HepG2 (cell line): ENCODE data around the gene FECH. TPM values are rescaled to one million over a fixed set of nuclear protein-coding genes. Genes with fewer than 3 reads are reported as not detected.
A peak's percentile ranks its signal among the peaks of the same experiment; 100 is the strongest.

Source experiments
- CREB3 ChIP-seq: sonication (generic); formaldehyde crosslinking; IDR thresholded peaks from 2 replicates; pipeline ENCODE4 v1.5.0; 2020; ENCODE audit warnings: missing genetic modification reagents
- DNMT1 ChIP-seq: sonication (generic); formaldehyde crosslinking; IDR thresholded peaks from 2 replicates; pipeline ENCODE4 v1.5.1; 2020; ENCODE audit warnings: mild to moderate bottlenecking, missing genetic modification reagents
- GTF3A ChIP-seq: sonication (generic); formaldehyde crosslinking; conservative IDR thresholded peaks from 2 replicates; pipeline ENCODE4 v1.4.0; 2020; ENCODE audit warnings: mild to moderate bottlenecking, missing genetic modification reagents
- HBP1 ChIP-seq: IDR thresholded peaks from 2 replicates; pipeline ENCODE4 v1.6.1; 2016; ENCODE audit warnings: low read depth, control low read depth
- HIC2 ChIP-seq: sonication (generic); formaldehyde crosslinking; IDR thresholded peaks from 2 replicates; pipeline ENCODE4 v1.9.0; 2022; ENCODE audit warnings: low read depth, missing genetic modification reagents
- KAT8 ChIP-seq: IDR thresholded peaks from 2 replicates; pipeline ENCODE4 v1.6.1; 2016; ENCODE audit warnings: missing genetic modification reagents, missing compliant biosample characterization
- KDM4B ChIP-seq: sonication (generic); formaldehyde crosslinking; IDR thresholded peaks from 2 replicates; pipeline ENCODE4 v1.4.0; 2020; ENCODE audit warnings: missing genetic modification reagents
- MIER3 ChIP-seq: IDR thresholded peaks from 2 replicates; pipeline ENCODE4 v1.6.1; 2016; ENCODE audit warnings: missing compliant biosample characterization, borderline replicate concordance
- MIXL1 ChIP-seq: IDR thresholded peaks from 2 replicates; pipeline ENCODE4 v1.6.1; 2016
- NR3C1 ChIP-seq: sonication (generic); formaldehyde crosslinking; IDR thresholded peaks from 2 replicates; pipeline ENCODE4 v1.4.0; 2020; ENCODE audit warnings: missing genetic modification reagents
- PAX8 ChIP-seq: sonication (generic); formaldehyde crosslinking; IDR thresholded peaks from 2 replicates; pipeline ENCODE4 v1.8.0; 2022; ENCODE audit warnings: mild to moderate bottlenecking, missing genetic modification reagents, borderline replicate concordance
- PPARG ChIP-seq: conservative IDR thresholded peaks from 2 replicates; pipeline ENCODE4 v1.6.1; 2016; ENCODE audit warnings: missing biosample characterization, missing genetic modification reagents
- RBM22 ChIP-seq: fragments of 200-400 bp; formaldehyde crosslinking; optimal IDR thresholded peaks from 2 replicates; pipeline ENCODE3; 2017; ENCODE audit warnings: mild to moderate bottlenecking, low read length, moderate library complexity
- SMYD3 ChIP-seq: sonication (generic); formaldehyde crosslinking; IDR thresholded peaks from 2 replicates; pipeline ENCODE4 v1.8.1; 2023; ENCODE audit warnings: mild to moderate bottlenecking, missing genetic modification reagents
- SP5 ChIP-seq: IDR thresholded peaks from 2 replicates; pipeline ENCODE4 v1.6.1; 2016; ENCODE audit warnings: low read depth, borderline replicate concordance
- ZBTB20 ChIP-seq: sonication (generic); formaldehyde crosslinking; IDR thresholded peaks from 2 replicates; pipeline ENCODE4 v1.8.1; 2023; ENCODE audit warnings: missing genetic modification reagents, low read depth, mild to moderate bottlenecking, borderline replicate concordance
- ZKSCAN8 ChIP-seq: IDR thresholded peaks from 2 replicates; pipeline ENCODE4 v1.6.1; 2016; ENCODE audit warnings: borderline replicate concordance, missing genetic modification reagents, missing compliant biosample characterization
- ZNF136 ChIP-seq: sonication (generic); formaldehyde crosslinking; IDR thresholded peaks from 2 replicates; pipeline ENCODE4 v1.8.1; 2022; ENCODE audit warnings: low read depth, mild to moderate bottlenecking, moderate library complexity, missing genetic modification reagents
- ZNF160 ChIP-seq: sonication (generic); formaldehyde crosslinking; IDR thresholded peaks from 2 replicates; pipeline ENCODE4 v1.8.0; 2022; ENCODE audit warnings: mild to moderate bottlenecking, inconsistent platforms, missing genetic modification reagents
- ZNF230 ChIP-seq: sonication (generic); formaldehyde crosslinking; IDR thresholded peaks from 2 replicates; pipeline ENCODE4 v1.4.0; 2020; ENCODE audit warnings: mild to moderate bottlenecking, missing genetic modification reagents
- ZNF33B ChIP-seq: sonication (generic); formaldehyde crosslinking; IDR thresholded peaks from 2 replicates; pipeline ENCODE4 v1.5.1; 2020; ENCODE audit warnings: mild to moderate bottlenecking, missing genetic modification reagents
- ZNF432 ChIP-seq: sonication (generic); formaldehyde crosslinking; IDR thresholded peaks from 2 replicates; pipeline ENCODE4 v1.5.0; 2020; ENCODE audit warnings: missing genetic modification reagents, mild to moderate bottlenecking, borderline replicate concordance
- ZNF605 ChIP-seq: sonication (generic); formaldehyde crosslinking; IDR thresholded peaks from 2 replicates; pipeline ENCODE4 v1.8.0; 2022; ENCODE audit warnings: mild to moderate bottlenecking, missing genetic modification reagents
- ZNF703 ChIP-seq: sonication (generic); formaldehyde crosslinking; IDR thresholded peaks from 2 replicates; pipeline ENCODE4 v1.5.1; 2020; ENCODE audit warnings: missing genetic modification reagents, mild to moderate bottlenecking, moderate library complexity, borderline replicate concordance
- ZNF761 ChIP-seq: sonication (generic); formaldehyde crosslinking; conservative IDR thresholded peaks from 2 replicates; pipeline ENCODE4 v1.4.0; 2020; ENCODE audit warnings: mild to moderate bottlenecking, missing genetic modification reagents
- ZNF777 ChIP-seq: sonication (generic); formaldehyde crosslinking; IDR thresholded peaks from 2 replicates; pipeline ENCODE4 v1.4.0; 2020; ENCODE audit warnings: missing genetic modification reagents
- ZSCAN31 ChIP-seq: sonication (generic); formaldehyde crosslinking; IDR thresholded peaks from 2 replicates; pipeline ENCODE4 v1.5.0; 2020; ENCODE audit warnings: low read depth, mild to moderate bottlenecking, missing genetic modification reagents
- polyA plus RNA-seq, 8 experiments: library from polyadenylated mRNA; depleted of rRNA in 3 of 8; stranded (reverse) in 7 of 8; unstranded in 1 of 8; fragments of >200 nt; fragmentation: Illumina TruSeq in 4 of 8; extraction: Trizol in 4 of 8; gene quantifications; 2 replicates each; pipeline versions ENCODE4 v1.2.1 to v1.2.3, GENCODE V29; 2011 to 2016; ENCODE audit warnings: low read depth in 4 of 8, missing spikeins in 1 of 8, mixed read lengths in 1 of 8; ENCODE audit not compliant: insufficient read depth in 1 of 8
- total RNA-seq, 5 experiments: library from RNA; depleted of rRNA; stranded (reverse); fragments of >200 nt; fragmentation: Illumina TruSeq; extraction: Trizol; gene quantifications; 2 replicates each; pipeline ENCODE4 v1.2.3, GENCODE V29; 2016; ENCODE audit warnings: low read depth in 1 of 5
- TF ChIP-seq, protein P1 (sequence below): IDR thresholded peaks from 2 replicates; pipeline ENCODE4 v1.6.1; 2016; ENCODE audit warnings: mild to moderate bottlenecking, missing biosample characterization, missing genetic modification reagents

The FECH gene
- total and polyA plus RNA-seq, 2 of the 13 experiments (the other 11 are each of a cell fraction or from before 2014, with no cell fraction given): 14.7 to 21.9 TPM

DNA sequence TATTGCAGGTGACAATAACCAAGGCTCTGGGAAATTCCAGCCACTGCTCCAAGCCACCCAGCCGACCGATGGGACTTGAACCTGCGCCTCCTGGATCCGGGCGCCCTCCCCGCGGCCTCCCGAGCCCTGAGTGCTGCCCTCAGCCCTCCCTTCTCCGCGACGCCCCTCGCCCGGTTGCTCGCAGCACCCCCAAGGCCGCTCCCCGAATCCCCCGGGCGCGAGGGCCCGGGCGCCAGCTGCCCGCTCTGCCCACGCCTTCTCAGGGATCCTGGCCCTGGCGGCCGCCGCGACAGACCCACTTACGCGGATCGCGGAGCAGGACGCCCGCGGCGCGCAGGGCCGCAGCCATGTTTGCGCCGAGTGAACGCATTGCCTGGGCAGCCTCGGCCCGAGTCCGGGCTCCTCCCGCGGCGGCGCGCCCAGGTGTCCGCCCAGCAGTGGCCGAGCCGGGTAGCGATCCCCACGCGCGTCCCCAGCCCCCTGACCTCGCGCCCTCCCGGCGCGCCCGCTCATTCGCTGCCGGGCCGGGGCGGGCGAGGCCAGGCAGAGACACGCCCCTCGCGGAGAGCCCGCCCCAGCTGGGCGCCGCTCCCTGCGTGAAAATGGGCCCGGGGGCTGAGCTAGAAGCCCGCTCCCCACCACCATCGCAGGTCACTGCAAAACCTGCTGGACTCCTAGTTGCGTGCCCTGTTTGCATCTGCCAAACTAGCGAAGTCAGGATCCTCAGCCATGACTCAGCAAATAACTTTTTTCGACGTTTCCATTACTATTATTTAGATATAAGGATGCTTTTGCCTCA lies at the start of gene FECH (continued):
- TF ChIP-seq ZNF432 (CRISPR knock-in tag): no peak
- TF ChIP-seq SMYD3: no peak
- no peak for TF ChIP-seq ZNF703
- peak; percentile 52; the same call in 1 of the 2 replicates for TF ChIP-seq ZNF777 (CRISPR knock-in tag)
- TF ChIP-seq ZNF136 (CRISPR knock-in tag): no peak
- TF ChIP-seq ZKSCAN8 (CRISPR knock-in tag): no peak
- no peak; the same call in 1 of the 2 replicates for TF ChIP-seq MIER3 (CRISPR knock-in tag)
- 0 out of 2 replicates have a peak, but pooled peaks have one; percentile 67 for TF ChIP-seq ZNF33B (CRISPR knock-in tag)
- TF ChIP-seq ZNF230 (CRISPR knock-in tag): no peak
- TF ChIP-seq HBP1 (CRISPR knock-in tag): no peak
- TF ChIP-seq KDM4B: no peak
- no peak for TF ChIP-seq PPARG (CRISPR knock-in tag)
- no peak for TF ChIP-seq MIXL1
- no peak for TF ChIP-seq SP5 (CRISPR knock-in tag)
- no peak for TF ChIP-seq HIC2 (CRISPR knock-in tag)
- TF ChIP-seq ZNF761 (CRISPR knock-in tag): no peak
- no peak for TF ChIP-seq CREB3 (CRISPR knock-in tag)
- no peak for TF ChIP-seq ZNF605 (CRISPR knock-in tag)
- no peak for TF ChIP-seq ZNF160 (CRISPR knock-in tag)
- no peak for TF ChIP-seq ZSCAN31 (CRISPR knock-in tag)
- no peak for TF ChIP-seq RBM22
- TF ChIP-seq KAT8 (CRISPR knock-in tag): no peak; the same call in 1 of the 2 replicates
- TF ChIP-seq NR3C1 (CRISPR knock-in tag): no peak
- 0 out of 2 replicates have a peak, but pooled peaks have one; percentile 43 for TF ChIP-seq DNMT1 (CRISPR knock-in tag)
- TF ChIP-seq PAX8 (CRISPR knock-in tag): peak; percentile 83; the same call in 1 of the 2 replicates
- TF ChIP-seq GTF3A (CRISPR knock-in tag): no peak
- TF ChIP-seq ZBTB20 (CRISPR knock-in tag): no peak
- TF ChIP-seq, protein P1, sequence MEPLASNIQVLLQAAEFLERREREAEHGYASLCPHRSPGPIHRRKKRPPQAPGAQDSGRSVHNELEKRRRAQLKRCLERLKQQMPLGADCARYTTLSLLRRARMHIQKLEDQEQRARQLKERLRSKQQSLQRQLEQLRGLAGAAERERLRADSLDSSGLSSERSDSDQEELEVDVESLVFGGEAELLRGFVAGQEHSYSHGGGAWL: peak; percentile 68; the same call in 1 of the 2 replicates
